ENCODE data around the gene UBXN6. TPM values are rescaled to one million over a fixed set of nuclear protein-coding genes. Genes with fewer than 3 reads are reported as not detected.

Gene UBXN6
- total RNA-seq, 2 donors from 2014 or later: 82.7 to 199 TPM

DNA sequence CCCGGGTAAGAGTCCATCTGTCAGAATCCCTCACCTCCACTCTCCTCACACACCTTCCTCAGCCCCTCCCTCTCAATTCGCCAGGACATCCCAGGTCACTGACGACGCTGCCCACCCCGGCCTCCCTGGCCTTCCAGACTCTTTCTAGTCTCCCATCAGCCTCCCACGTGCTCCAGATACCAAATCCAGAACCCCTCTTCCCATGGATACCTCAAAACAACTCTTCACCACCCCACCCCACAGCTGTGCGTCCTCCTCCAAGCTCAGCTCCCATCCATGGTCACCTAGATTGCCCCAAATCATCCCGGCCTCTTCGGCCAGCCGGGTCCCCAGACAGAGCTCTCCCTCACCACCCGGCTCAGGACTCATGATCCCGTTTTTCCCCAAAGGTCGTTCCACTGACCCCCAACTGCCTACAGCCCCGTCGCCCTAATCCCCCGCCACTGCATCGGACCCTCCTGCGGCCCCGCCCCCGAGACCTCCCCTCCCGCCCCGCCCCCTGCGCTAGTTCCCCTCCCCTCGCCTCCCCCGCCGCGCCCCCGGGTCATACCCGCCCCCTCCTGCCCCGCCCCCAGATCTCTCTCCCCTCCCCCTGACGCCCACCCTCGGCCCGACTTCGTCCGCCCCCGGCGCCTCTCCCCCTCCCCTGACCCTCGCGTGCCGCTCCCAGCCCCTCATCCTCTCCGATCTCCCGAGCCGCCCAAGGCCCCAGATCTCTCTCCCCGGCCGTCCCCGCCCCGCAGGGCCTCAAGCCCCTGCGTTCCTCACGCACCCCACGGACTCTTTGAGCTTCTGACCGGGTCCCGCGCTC lies 546 bp downstream of the UBXN6 start:
- TF ChIP-seq, protein P1, sequence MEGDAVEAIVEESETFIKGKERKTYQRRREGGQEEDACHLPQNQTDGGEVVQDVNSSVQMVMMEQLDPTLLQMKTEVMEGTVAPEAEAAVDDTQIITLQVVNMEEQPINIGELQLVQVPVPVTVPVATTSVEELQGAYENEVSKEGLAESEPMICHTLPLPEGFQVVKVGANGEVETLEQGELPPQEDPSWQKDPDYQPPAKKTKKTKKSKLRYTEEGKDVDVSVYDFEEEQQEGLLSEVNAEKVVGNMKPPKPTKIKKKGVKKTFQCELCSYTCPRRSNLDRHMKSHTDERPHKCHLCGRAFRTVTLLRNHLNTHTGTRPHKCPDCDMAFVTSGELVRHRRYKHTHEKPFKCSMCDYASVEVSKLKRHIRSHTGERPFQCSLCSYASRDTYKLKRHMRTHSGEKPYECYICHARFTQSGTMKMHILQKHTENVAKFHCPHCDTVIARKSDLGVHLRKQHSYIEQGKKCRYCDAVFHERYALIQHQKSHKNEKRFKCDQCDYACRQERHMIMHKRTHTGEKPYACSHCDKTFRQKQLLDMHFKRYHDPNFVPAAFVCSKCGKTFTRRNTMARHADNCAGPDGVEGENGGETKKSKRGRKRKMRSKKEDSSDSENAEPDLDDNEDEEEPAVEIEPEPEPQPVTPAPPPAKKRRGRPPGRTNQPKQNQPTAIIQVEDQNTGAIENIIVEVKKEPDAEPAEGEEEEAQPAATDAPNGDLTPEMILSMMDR (IDR thresholded peaks at IDR 0.05): no peak
- TF ChIP-seq POLR2A (IDR thresholded peaks at IDR 0.05) (no peak), POLR2AphosphoS5 (IDR thresholded peaks at IDR 0.05) (no peak)
- H3K9me3 ChIP-seq: no peaks in the 10 kb centered on the region
- DNase-seq (ENCODE audit: low spot score): no peak
- peaks cover 9 to 12% of the 10 kb centered on the region in 2 donors for H3K36me3 ChIP-seq
- 4% methylated on average over 40 of the region's 53 CpGs for WGBS
- intact Hi-C loops (cut with DNase I): loop anchor here (5.0 kb wide), 1 partner anchor 55 kb away; the partner anchor contains the start of genes CHAF1A and SH3GL1
- H3K27ac ChIP-seq: peak overlapping the region; percentile 84 to 93
- H3K27me3 ChIP-seq (replicated peaks; ENCODE audit: insufficient read depth): no peaks in the 10 kb centered on the region
- H3K4me1 ChIP-seq (replicated peaks): peaks cover 17% of the 10 kb centered on the region
- peak overlapping the region; percentile 74 to 88 for H3K4me3 ChIP-seq

DNA sequence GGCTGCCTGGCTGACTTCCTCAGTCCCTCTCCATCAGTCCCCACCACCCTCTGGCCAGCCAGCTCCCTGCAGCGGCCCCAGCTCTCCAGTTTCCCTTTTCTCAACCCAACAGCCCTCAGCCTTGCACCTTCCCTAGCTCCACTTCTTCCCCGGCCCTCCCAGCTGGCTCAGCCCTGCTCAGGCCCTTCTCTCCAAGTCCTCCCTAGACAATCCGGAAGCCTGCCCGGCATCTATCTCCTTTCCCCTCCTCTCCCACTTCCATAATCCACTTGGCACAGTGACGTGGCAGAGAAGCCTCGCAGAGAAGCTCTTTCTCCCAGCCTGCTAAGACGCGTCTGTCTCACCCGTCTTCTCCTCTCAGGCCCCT lies 1.1 kb downstream of the UBXN6 start:
- Histone ChIP-seq H3K27me3 (replicated peaks; ENCODE audit: insufficient read depth) (no peaks in the 10 kb centered on the region), H3K36me3 (peaks cover 12% of the 10 kb centered on the region in 2 donors), H3K27ac (peak overlapping the region; percentile 84 to 93), H3K9me3 (no peaks in the 10 kb centered on the region), H3K4me1 (replicated peaks) (peaks cover 17% of the 10 kb centered on the region), H3K4me3 (peak overlapping the region; percentile 74 to 88)
- no peak for DNase-seq (ENCODE audit: low spot score)
- intact Hi-C loops (cut with DNase I): loop anchor here (5.0 kb wide), 1 partner anchor 54 kb away; the partner anchor contains the start of genes CHAF1A and SH3GL1
- 3% methylated on average over 9 of the region's 9 CpGs for WGBS
- TF ChIP-seq, protein P1 (IDR thresholded peaks at IDR 0.05): no peak
- TF ChIP-seq POLR2AphosphoS5 (IDR thresholded peaks at IDR 0.05): no peak
- TF ChIP-seq POLR2A (IDR thresholded peaks at IDR 0.05): no peak

DNA sequence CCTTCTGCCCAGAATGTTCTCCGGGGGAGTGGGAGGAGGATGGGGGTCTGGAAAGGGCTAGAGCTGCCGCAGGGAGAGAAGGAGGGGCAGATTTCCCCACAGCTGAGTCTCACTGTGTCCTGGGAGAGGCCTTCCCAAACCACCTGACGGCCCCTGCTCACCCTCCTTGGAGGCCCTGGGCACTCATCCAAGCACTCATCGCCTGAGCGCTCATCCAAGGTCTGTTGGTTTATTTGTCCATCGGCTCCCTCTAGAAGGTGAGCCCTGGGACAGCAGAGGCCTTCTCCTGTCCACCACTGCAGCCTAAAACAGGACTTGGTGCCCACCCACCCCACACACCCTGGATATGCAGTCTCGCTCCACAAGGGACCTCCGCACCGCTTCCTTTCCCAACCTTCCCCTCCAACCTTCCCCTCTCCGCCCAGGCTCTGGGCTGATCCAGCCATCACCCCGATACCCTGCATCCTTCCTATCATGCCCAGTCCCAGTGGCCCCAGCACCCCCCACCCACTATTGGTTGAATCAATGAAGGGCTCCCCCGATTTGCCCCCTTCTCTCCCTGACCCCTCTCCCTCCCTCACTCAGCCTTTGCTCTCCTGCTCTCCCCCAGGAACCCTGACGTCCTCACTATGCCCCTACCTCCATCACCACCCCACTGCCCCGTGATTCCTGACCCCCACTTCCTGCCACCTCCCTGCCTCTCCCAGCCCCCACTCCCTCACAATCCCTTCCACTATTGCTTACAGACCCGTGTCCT lies 1.7 kb downstream of the UBXN6 start:
- Histone ChIP-seq H3K9me3 (no peaks in the 10 kb centered on the region), H3K4me1 (replicated peaks) (peaks cover 17% of the 10 kb centered on the region), H3K4me3 (peak overlapping the region; percentile 74 to 88), H3K27me3 (replicated peaks; ENCODE audit: insufficient read depth) (no peaks in the 10 kb centered on the region), H3K36me3 (peaks cover 12 to 14% of the 10 kb centered on the region in 2 donors), H3K27ac (peak overlapping the region; percentile 84 to 93)
- 23% methylated on average over 15 of the region's 15 CpGs for WGBS
- TF ChIP-seq POLR2A (IDR thresholded peaks at IDR 0.05): no peak
- TF ChIP-seq, protein P1 (IDR thresholded peaks at IDR 0.05): peak in 1 of 4 experiments; percentile 25
- peak; percentile 39 for TF ChIP-seq POLR2AphosphoS5 (IDR thresholded peaks at IDR 0.05)
- peak; percentile 72 for DNase-seq (ENCODE audit: low spot score)
- intact Hi-C loops (cut with DNase I): loop anchor here (5.0 kb wide), 1 partner anchor 54 kb away; the partner anchor contains the start of genes CHAF1A and SH3GL1

- TF ChIP-seq, protein P1 (IDR thresholded peaks at IDR 0.05): no peak
- peak; percentile 27 for TF ChIP-seq POLR2A (IDR thresholded peaks at IDR 0.05)
- TF ChIP-seq POLR2AphosphoS5 (IDR thresholded peaks at IDR 0.05): peak; percentile 74
- DNase-seq (ENCODE audit: low spot score): peak; percentile 85
- no peaks in the 10 kb centered on the region for H3K27me3 ChIP-seq (replicated peaks; ENCODE audit: insufficient read depth)
- H3K4me3 ChIP-seq: peak overlapping the region in 1 of 2 donors; percentile 2
- peaks cover 12 to 14% of the 10 kb centered on the region in 2 donors for H3K36me3 ChIP-seq
- H3K4me1 ChIP-seq (replicated peaks): peaks cover 17% of the 10 kb centered on the region
- intact Hi-C loops (cut with DNase I): loop anchor here (5.0 kb wide), 1 partner anchor 53 kb away; the partner anchor contains the start of genes CHAF1A and SH3GL1
- H3K9me3 ChIP-seq: no peaks in the 10 kb centered on the region
- WGBS: 26% methylated on average over 29 of the region's 29 CpGs
- H3K27ac ChIP-seq: peak overlapping the region; percentile 84 to 93
These were observed 2.6 kb downstream of the UBXN6 start for GRCh38 chr19:4454747-4455718.

All from prostate gland (tissue), 2 donors.